Urinary bladder (tissue), 4 donors: ENCODE data around the gene PIK3R3. TPM values are rescaled to one million over a fixed set of nuclear protein-coding genes. Genes with fewer than 3 reads are reported as not detected.

Experiments used
- DNase-seq: peaks from one replicate; pipeline ENCODE4 v3.0.0-alpha.2; 2015; ENCODE audit errors: extremely low spot score
- H3K27ac ChIP-seq: one replicate; pipeline ENCODE4 v1.5.1; 2013; ENCODE audit warnings: low read depth, mild to moderate bottlenecking, moderate library complexity
- H3K36me3 ChIP-seq: one replicate; pipeline ENCODE4 v1.6.1; 2013; ENCODE audit warnings: mild to moderate bottlenecking, moderate library complexity; ENCODE audit not compliant: insufficient read depth
- H3K4me1 ChIP-seq: one replicate; pipeline ENCODE4 v1.6.1; 2013; ENCODE audit warnings: mild to moderate bottlenecking, moderate library complexity; ENCODE audit not compliant: insufficient read depth
- H3K4me3 ChIP-seq: one replicate; pipeline ENCODE4 v1.5.1; 2013; ENCODE audit warnings: low read depth, low read length
- WGBS: extraction: QIAGEN DNeasy Blood & Tissue Kit; methylation state at CpG from one replicate; pipeline ENCODE4 v1.1.7; 2013; 5-methylcytosine and 5-hydroxymethylcytosine counted together
- polyA plus RNA-seq: library from polyadenylated mRNA; stranded (reverse); fragments of 200-250 nt; gene quantifications from one replicate; pipeline ENCODE4 v1.2.3, GENCODE V29; 2013
- total RNA-seq: library from RNA; depleted of rRNA; stranded (reverse); fragments of >200 nt; gene quantifications from one replicate; pipeline ENCODE4 v1.2.3, GENCODE V29; 2014
- donor health status: healthy with polysubstance abuse.
- donor health status: healthy.

PIK3R3 gene
- 16.2 TPM for total RNA-seq
- 24.7 TPM for polyA plus RNA-seq

DNA sequence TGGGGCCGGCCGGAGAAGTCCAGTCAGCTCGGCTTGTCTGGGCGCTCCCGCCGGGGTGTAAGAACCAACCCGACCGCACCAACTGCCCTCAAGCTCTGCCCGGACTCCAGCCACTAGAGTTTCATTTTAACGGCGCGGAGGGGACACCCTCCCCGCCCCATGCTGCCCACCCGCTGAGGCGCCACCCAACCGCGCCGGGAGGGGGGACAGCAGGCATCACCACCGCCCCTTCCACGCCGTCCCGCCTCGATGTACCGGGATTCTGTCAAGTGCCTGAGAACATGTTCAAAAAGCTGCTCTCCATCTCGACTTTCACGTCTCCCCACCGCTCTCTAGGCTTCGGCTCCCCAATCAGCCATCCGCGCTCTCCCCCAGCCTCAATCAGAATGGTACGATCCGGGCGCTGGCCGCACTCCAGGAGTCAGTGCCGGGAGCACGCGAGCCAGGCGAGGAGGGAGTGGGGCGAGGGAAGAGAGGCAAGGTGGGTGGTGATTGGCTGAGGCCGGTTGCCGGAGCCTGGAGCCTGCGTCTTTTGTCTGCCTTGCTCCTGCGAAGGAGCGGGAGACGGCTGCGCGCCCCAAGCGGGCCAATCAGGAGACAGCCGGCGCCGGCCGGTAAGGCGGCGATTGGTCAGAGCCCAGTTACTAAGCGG, at the start of gene PIK3R3:
Gene PIK3R3, minus strand, starts transcription at position 101 of the 652 bp plus-strand sequence. CDS start 677 bp downstream, outside the sequence.
- Histone ChIP-seq H3K4me3 (peak within 1 kb of the TSS; percentile 72), H3K4me1 (no peaks in the 10 kb centered on the region), H3K36me3 (no peaks in the 10 kb centered on the region), H3K27ac (peak within 1 kb of the TSS; percentile 34)
- WGBS: under 1% methylated on average over 55 of the region's 55 CpGs
- DNase-seq: peak; percentile 97

DNA sequence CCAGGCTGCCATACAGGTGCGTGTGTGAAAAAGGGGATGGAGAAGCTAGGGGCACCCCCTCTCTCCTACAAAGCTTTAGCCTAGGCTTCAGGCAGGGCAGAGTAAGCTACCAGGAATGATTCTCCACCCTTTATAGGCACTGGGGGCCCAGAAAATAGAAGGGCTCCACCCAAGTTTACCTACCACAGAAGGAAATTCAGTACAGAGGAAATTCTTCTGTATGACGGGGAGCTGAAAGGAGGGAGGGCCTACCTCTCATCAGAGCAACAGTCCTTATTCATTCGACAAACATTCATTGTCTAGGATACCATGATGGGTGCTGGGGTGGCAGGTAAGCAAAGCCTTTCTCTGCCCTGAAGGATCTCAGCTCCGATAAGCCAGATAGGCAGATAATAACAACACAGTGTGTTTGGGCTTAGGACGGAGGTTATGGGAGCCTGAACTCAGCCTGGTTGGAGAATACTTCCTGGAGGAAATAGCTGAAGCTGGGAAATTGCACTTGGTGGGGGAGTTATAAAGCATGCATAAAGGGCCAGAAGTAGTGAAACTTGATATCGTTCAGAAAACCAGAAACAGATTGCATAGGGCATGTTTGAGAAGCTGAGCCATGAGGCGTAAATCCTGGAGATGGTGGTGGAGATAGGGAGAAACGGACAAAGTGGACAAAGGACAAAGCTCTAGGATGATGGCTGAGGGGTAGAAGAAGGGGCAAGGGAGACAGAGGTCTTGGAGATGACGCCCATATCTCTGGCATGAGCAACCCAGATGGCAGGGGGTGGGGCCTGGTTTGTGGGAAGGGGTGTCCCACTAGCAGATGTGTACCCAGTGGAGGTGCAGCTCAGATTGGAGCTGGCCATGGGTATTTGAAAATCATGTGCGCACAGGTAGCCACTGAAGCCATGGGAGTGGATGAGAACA, 49.2 kb upstream of the PIK3R3 start:
- Histone ChIP-seq H3K36me3 (no peaks in the 10 kb centered on the region), H3K4me3 (no peak overlapping the region), H3K27ac (peak overlapping the region; percentile 3), H3K4me1 (no peaks in the 10 kb centered on the region)
- DNase-seq: no peak
- 64% methylated on average over 10 of the region's 10 CpGs for WGBS

DNA sequence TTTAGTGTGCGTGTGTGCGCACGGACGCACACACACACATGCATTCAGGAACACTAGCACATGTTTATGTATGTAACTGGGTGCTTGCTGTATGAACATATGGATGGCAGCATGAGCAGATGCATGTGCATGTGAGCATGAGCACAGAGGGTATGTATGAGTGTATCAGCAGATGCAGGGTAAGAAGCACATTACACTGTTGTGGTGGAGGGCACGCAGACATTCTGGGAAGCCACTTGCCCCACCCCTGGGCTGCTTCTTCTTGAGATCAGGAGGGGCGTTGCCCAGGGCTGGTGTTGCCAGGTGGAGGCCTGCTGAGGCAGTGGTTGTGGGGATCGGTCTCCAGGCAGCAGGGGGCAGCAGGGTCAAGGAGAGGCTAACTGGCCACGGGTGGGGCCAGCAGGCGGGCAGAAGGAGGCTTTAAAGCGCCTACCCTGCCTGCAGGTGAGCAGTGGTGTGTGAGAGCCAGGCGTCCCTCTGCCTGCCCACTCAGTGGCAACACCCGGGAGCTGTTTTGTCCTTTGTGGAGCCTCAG, 47.7 kb upstream of the PIK3R3 start:
- H3K36me3 ChIP-seq: no peaks in the 10 kb centered on the region

DNA sequence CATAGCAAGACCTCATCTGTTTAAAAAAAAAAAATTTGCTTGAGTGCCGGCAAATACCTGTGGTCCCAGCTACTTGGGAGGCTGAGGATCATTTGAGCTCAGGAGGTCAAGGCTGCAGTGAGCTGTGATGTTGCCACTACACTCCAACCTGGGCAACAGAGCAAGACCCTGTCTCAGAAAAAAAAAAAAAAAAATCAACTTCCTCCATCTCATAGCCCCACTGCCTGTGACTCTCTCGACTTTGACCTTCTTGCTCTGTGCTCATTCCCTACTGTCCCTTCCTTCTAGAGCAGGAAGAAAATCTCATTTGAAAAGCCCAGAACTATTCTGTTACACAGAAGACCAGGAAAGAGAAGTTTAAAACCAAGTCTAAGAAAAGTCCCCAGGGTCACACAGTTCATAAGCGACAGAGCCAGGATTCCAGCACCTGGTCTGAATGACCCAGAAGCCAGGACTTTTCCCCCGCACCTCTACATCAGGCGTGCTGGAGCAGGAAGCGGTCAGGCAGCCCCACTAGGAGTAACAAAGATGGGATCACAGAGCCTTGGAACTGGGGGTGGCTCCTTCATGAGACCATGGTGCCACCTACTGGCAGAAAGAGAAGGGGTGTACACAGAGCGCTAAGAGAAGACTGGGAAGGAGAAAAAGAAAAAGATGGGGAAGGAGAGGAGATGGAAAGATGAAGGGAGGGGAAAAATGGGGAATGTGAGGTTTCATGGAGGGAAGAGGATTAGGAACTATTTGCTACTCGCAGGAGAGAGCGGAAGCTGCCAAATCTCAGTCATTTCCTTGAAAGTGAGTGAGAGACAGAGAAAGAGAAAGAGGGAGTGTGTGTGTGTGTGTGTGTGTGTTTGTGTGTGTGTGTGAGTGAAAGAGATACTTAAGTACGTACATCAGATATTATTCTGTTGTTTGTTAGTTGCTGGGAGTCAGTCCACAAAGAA, 47.0 kb upstream of the PIK3R3 start:
- Histone ChIP-seq H3K4me1 (no peaks in the 10 kb centered on the region), H3K4me3 (no peak overlapping the region), H3K36me3 (no peaks in the 10 kb centered on the region), H3K27ac (no peak overlapping the region)
- peak; percentile 83 for DNase-seq
- 11% methylated on average over 10 of the region's 10 CpGs for WGBS

More for the DNA sequence above, 47.7 kb upstream of the PIK3R3 start:
- H3K4me1 ChIP-seq: no peaks in the 10 kb centered on the region
- no peak overlapping the region for H3K27ac ChIP-seq
- H3K4me3 ChIP-seq: no peak overlapping the region
- 58% methylated on average over 12 of the region's 12 CpGs for WGBS
- no peak for DNase-seq

DNA sequence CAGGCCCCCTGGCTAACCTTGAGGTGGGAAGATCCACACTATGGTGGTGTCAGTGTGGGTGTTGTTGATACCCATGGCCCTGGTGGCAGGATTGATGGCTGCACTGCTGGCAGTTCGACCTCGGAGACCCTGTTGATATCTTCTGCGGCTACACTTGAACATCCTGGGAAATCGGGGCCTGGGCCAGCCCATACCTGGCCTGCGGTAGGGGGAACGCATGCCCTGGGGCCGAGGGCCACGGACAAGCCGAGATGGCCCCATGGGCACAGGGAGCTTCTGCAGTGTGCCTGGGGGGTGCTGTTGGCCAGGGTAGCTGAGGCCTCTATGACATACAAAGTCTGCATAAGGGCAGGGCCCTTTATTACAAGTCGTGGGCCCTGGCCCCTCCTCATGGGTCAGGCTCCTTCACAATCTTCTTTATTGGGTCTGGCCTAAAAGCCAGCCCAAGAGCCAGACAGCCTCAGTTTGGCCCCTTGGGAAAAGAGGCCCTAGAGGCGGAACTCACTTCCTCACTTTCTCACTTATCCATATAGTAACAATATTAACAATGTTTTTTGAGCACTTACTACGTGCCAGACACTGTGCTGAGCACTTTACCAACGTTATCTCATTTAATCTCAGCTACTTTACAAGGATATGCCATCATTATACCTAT, 43.9 kb upstream of the PIK3R3 start, which contains the start of gene P3R3URF:
Gene P3R3URF, minus strand, starts transcription at position 278 of the 655 bp plus-strand sequence. Its CDS starts 17 bp downstream, at position 261.
- no peaks in the 10 kb centered on the region for H3K36me3 ChIP-seq
- no peaks in the 10 kb centered on the region for H3K4me1 ChIP-seq
- 89% methylated on average over 13 of the region's 13 CpGs for WGBS
- H3K27ac ChIP-seq: no peak within 1 kb of the TSS
- no peak within 1 kb of the TSS for H3K4me3 ChIP-seq
- DNase-seq: no peak

DNA sequence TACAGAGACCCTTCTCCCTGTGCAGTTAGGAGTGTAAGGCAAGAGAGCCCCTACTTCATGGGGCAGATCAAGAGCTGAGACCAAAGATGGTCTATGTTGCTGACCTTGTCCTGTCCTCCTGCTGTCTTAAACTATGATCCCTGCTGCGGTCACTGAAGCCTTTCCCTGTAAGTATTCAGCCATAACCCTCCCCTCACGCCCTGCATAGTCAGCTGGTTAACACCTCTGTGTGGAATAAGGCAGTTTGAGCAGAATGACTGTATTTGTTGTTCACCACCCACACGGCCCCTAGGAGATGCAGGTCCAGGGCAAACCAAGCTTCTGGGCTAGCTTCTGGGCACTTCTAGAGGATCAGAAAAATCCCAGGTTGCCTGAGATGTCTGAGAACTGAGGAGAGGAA, 42.8 kb upstream of the PIK3R3 start:
- Histone ChIP-seq H3K27ac (no peak overlapping the region), H3K36me3 (no peaks in the 10 kb centered on the region), H3K4me3 (no peak overlapping the region), H3K4me1 (no peaks in the 10 kb centered on the region)
- 80% methylated on average over 3 of the region's 3 CpGs for WGBS
- no peak for DNase-seq

DNA sequence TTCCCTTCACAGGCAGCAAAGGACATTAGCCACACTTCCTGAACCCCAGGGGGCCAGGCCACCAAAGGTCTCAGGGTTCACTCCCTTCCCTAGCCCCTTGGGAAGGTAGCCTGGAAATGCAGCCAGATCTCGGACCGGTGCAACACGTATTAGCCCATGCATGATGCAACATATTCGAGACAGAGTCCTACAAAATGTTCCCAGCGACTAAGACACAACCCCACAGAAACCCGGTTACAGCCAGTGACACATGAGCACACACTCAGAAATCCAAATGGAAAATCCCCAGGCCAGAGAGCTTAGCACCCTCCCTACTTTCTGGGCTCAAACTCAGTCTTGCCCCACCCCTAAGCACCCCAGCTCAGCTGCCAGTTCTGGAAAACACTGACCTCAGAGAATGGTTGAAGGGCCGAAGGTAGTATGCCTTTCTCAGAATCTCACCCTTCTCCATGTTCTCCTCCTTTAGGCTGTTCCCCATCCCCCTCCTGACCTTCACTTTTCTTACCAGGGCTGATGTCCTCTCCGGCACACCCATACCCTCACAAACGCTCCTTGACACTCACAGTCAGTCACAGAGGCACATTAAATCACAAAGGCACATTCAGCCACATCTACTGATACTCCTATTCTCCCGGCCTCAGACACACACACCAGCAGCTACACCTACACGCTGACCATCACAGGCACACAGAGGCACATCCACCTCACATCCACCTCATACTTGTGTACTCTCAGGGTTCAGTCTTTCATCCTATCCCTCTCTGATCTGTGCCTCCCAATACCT, 42.2 kb upstream of the PIK3R3 start, which contains the start of gene TSPAN1:
Gene TSPAN1, plus strand, starts transcription at position 640 of the 784 bp plus-strand sequence. CDS start 6,021 bp downstream, outside the sequence.
- H3K27ac ChIP-seq: no peak within 1 kb of the TSS
- WGBS: 55% methylated on average over 11 of the region's 11 CpGs
- H3K4me1 ChIP-seq: no peaks in the 10 kb centered on the region
- no peak within 1 kb of the TSS for H3K4me3 ChIP-seq
- no peak for DNase-seq
- H3K36me3 ChIP-seq: no peaks in the 10 kb centered on the region

DNA sequence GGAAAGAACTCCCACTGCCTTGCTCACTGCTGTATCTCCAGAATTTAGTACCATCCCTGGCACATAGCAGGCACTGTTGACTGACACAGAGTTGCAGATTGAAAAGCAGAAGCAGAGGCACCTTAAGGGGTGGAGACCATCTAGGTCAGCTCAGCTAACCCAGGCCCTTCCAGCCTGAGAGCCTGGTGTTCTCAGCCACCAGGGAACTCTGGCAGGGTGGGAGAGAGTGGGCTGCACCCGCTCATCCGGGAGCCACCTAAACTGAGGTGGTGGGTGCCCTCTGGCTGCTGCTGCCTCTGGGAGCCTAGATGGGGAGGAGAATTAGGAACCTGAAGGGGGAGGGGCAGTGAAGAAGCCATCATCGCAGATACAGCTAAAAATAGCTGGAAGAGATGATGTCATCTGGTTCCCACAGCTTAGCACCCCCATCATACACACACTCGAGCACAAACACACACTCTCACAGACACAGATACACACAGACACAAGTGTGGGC, 41.0 kb upstream of the PIK3R3 start:
- Histone ChIP-seq H3K4me1 (no peaks in the 10 kb centered on the region), H3K4me3 (no peak overlapping the region), H3K27ac (no peak overlapping the region), H3K36me3 (no peaks in the 10 kb centered on the region)
- DNase-seq: no peak
- WGBS: 25% methylated on average over 4 of the region's 4 CpGs

DNA sequence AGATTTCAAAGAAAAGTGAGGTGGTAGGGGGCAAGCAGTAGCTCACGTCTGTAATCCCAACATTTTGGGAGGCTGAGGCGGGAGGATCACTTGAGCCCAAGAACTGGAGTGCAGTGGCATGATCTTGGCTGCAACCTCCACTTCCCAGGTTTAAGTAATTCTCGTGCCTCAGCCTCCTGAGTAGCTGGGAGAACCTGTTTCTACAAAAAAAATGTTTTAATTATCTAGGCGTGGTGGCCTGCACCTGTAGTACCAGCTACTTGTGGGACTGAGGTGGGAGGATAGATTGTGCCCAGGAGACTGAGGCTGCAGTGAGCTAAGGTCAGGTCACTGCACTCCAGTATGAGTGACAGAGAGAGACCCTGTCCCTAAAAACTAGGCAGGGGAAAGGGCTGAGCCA, 39.9 kb upstream of the PIK3R3 start:
- DNase-seq: no peak
- Histone ChIP-seq H3K4me3 (no peak overlapping the region), H3K27ac (no peak overlapping the region), H3K4me1 (no peaks in the 10 kb centered on the region), H3K36me3 (no peaks in the 10 kb centered on the region)
- 93% methylated on average over 4 of the region's 4 CpGs for WGBS

DNA sequence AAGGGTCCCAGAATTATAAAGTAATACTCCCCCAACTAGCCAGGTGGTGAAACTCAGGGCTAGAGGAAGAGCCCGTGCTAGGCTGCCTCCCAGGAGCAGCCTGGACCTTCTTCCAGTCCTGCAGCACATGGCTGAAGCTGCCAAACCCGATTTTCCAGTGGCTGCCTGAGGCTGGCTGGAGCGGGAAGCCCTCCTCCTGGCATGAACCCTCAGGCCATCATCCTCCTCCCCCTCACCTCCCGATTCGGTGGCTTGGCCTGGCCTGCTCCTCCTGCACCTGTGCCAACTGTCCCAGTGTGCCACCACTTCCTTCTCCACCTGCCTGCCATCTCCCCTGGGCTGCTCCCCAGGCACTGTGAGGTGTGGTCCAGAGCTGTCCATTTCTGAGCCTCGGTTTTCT, 39.4 kb upstream of the PIK3R3 start:
- WGBS: 51% methylated on average over 6 of the region's 6 CpGs
- H3K27ac ChIP-seq: no peak overlapping the region
- no peaks in the 10 kb centered on the region for H3K36me3 ChIP-seq
- no peak for DNase-seq
- no peak overlapping the region for H3K4me3 ChIP-seq
- H3K4me1 ChIP-seq: no peaks in the 10 kb centered on the region

DNA sequence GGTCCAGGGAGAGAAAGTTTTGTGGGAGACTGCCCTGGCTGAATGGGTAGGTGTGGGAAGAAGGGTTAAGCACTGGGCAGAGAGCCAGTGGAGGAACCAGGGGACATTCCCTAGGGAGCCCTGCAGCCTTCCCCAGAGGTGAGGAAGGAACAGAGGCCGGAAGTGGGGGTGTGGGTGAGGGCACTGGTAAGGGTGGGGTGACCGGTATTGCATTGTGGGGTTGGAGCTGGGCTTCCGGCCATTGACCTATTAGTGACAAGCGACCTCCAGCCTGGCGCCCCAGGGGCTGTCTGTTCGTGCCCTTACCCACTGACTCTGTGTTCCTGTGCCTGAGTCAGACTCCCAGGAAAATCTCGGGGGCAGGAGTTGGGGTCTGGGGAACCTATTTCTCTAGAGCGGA, 38.9 kb upstream of the PIK3R3 start:
- no peak overlapping the region for H3K4me3 ChIP-seq
- DNase-seq: no peak
- H3K36me3 ChIP-seq: no peaks in the 10 kb centered on the region
- H3K27ac ChIP-seq: no peak overlapping the region
- no peaks in the 10 kb centered on the region for H3K4me1 ChIP-seq
- 88% methylated on average over 8 of the region's 8 CpGs for WGBS
